ENCODE data around the gene PCDHA10. TPM values are rescaled to one million over a fixed set of nuclear protein-coding genes. Genes with fewer than 3 reads are reported as not detected.
A peak's percentile ranks its signal among the peaks of the same experiment; 100 is the strongest.
"Not testable (repeated sequence)": the region's sequence is repeated elsewhere in the genome, so short reads cannot be mapped to it uniquely, and the experiment has no call there.

PCDHA10 gene, protein sequence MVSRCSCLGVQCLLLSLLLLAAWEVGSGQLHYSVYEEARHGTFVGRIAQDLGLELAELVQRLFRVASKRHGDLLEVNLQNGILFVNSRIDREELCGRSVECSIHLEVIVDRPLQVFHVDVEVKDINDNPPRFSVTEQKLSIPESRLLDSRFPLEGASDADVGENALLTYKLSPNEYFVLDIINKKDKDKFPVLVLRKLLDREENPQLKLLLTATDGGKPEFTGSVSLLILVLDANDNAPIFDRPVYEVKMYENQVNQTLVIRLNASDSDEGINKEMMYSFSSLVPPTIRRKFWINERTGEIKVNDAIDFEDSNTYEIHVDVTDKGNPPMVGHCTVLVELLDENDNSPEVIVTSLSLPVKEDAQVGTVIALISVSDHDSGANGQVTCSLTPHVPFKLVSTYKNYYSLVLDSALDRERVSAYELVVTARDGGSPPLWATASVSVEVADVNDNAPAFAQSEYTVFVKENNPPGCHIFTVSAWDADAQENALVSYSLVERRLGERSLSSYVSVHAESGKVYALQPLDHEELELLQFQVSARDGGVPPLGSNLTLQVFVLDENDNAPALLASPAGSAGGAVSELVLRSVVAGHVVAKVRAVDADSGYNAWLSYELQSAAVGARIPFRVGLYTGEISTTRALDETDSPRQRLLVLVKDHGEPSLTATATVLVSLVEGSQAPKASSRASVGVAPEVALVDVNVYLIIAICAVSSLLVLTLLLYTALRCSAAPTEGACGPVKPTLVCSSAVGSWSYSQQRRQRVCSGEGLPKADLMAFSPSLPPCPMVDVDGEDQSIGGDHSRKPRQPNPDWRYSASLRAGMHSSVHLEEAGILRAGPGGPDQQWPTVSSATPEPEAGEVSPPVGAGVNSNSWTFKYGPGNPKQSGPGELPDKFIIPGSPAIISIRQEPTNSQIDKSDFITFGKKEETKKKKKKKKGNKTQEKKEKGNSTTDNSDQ
- total RNA-seq, result not detected

DNA sequence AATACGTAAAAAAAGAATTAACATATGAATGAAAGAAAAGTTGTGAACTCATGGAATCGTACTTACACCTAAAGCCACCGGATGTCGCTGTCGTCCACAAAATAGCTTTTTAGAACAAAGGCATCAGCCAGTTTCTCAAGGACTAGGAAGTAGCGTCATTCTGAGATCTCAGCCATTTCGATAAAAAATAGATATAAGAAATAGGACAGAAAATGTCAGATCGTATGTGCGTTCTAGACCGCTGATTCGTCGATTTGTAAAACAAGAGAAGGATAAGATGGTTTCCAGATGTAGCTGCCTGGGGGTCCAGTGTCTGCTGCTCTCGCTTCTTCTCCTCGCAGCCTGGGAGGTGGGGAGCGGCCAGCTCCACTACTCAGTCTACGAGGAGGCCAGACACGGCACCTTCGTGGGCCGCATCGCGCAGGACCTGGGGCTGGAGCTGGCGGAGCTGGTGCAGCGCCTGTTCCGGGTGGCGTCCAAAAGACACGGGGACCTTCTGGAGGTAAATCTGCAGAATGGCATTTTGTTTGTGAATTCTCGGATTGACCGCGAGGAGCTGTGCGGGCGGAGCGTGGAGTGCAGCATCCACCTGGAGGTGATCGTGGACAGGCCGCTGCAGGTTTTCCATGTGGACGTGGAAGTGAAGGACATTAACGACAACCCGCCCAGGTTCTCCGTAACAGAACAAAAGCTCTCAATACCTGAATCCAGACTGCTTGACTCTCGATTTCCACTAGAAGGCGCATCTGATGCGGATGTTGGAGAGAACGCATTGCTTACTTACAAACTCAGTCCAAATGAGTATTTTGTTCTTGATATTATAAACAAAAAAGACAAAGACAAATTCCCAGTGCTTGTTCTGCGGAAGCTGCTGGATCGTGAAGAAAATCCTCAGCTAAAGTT is at the start of gene PCDHA10:
TSS of gene PCDHA10 (plus strand) at position 126 of the 903 bp plus-strand sequence. CDS start at position 278, 152 bp downstream.
- Mint-ChIP-seq H3K36me3 (ENCODE audit: low read depth) (peaks cover 7% of the 10 kb centered on the region), H3K4me1 (no peaks in the 10 kb centered on the region), H3K4me3 (no peak within 1 kb of the TSS), H3K27ac (no peak within 1 kb of the TSS), H3K9me3 (ENCODE audit: low read depth) (peaks cover 19% of the 10 kb centered on the region), H3K27me3 (peaks cover 21% of the 10 kb centered on the region)
- ATAC-seq (no peak), DNase-seq (no peak)
- CTCF ChIA-PET, result interaction anchor here (0.7 to 1.4 kb wide), 2 partner anchors 9 to 14 kb away, joined by 3 read pairs; no protein-coding TSS in a partner anchor
- intact Hi-C loops (cut with DNase I, micrococcal nuclease), result no loop called here
- POLR2A ChIA-PET, result no interaction called here

DNA sequence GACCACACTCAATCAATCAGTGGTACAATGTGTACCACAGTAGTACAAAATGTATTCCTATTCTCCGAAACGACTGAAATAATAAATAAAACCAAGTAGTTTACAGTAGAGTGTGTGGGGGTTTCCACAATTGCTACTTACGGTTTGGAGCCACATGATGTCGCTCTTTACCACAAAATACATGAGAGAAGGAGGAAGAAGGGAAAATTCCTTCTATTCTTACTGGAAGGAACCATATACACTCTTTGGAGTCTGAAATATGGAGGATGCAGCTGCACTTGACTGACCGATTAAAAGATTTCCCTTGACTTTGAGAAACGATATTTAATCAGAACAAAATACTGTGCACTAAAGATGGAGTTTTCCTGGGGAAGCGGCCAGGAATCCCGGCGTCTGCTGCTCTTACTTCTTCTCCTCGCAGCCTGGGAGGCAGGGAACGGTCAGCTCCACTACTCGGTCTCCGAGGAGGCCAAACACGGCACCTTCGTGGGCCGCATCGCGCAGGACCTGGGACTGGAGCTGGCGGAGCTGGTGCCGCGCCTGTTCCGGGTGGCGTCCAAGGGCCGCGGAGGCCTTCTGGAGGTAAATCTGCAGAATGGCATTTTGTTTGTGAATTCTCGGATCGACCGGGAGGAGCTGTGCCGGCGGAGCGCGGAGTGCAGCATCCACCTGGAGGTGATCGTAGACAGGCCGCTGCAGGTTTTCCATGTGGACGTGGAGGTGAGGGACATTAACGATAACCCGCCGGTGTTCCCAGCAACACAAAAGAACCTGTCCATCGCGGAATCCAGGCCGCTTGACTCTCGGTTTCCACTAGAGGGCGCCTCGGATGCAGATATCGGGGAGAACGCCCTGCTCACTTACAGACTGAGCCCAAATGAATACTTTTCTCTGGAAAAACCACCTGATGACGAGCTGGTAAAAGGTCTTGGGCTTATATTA is 48.6 kb upstream of the PCDHA10 start, which contains the start of gene PCDHA4:
TSS of gene PCDHA4 (plus strand) at position 235 of the 942 bp plus-strand sequence.
- H3K27me3 Mint-ChIP-seq, result peaks cover 21% of the 10 kb centered on the region
- no peak within 1 kb of the TSS for H3K27ac Mint-ChIP-seq
- peaks cover 2% of the 10 kb centered on the region for H3K36me3 Mint-ChIP-seq (ENCODE audit: low read depth)
- peaks cover 10% of the 10 kb centered on the region for H3K9me3 Mint-ChIP-seq (ENCODE audit: low read depth)
- no peaks in the 10 kb centered on the region for H3K4me1 Mint-ChIP-seq
- POLR2A ChIA-PET, result no interaction called here
- intact Hi-C loops (cut with DNase I, micrococcal nuclease), result no loop called here
- ATAC-seq, result no peak
- CTCF ChIA-PET, result interaction anchor here (0.7 to 1.1 kb wide), 5 partner anchors 13 to 416 kb away, joined by 3 read pairs; partner anchors contain the start of gene PCDHB14
- DNase-seq, result peak; percentile 48
- H3K4me3 Mint-ChIP-seq, result no peak within 1 kb of the TSS

DNA sequence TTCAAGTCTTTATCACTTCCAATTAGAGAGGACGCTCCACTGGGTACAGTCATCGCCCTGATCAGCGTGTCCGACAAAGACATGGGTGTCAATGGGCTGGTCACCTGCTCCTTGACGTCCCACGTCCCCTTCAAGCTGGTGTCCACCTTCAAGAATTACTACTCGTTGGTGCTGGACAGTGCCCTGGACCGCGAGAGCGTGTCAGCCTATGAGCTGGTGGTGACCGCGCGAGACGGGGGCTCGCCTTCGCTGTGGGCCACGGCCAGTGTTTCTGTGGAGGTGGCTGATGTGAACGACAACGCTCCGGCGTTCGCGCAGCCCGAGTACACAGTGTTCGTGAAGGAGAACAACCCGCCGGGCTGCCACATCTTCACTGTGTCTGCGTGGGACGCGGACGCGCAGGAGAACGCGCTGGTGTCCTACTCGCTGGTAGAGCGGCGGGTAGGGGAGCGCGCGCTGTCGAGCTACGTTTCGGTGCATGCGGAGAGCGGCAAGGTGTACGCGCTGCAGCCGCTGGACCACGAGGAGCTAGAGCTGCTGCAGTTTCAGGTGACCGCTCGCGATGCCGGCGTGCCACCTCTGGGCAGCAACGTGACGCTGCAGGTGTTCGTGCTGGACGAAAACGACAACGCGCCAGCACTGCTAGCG is 47.3 kb upstream of the PCDHA10 start:
- intact Hi-C loops (cut with DNase I, micrococcal nuclease); POLR2A ChIA-PET; H3K4me3 Mint-ChIP-seq; ATAC-seq; CTCF ChIA-PET; DNase-seq; H3K27ac Mint-ChIP-seq; H3K4me1 Mint-ChIP-seq; H3K36me3 Mint-ChIP-seq (ENCODE audit: low read depth): not testable (repeated sequence)
- peaks cover 17% of the 10 kb centered on the region for H3K9me3 Mint-ChIP-seq (ENCODE audit: low read depth)
- H3K27me3 Mint-ChIP-seq, result peaks cover 23% of the 10 kb centered on the region

DNA sequence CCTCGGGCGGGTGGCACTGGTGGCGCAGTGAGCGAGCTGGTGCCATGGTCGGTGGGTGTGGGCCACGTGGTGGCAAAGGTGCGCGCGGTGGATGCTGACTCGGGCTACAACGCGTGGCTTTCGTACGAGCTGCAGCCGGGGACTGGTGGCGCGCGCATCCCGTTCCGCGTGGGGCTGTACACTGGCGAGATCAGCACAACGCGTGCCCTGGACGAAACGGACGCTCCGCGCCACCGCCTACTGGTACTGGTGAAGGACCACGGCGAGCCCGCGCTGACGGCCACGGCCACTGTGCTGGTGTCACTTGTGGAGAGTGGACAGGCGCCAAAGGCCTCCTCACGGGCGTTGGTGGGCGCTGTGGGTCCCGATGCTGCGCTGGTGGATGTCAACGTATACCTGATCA is 46.8 kb upstream of the PCDHA10 start:
- Mint-ChIP-seq H3K27me3 (peaks cover 21% of the 10 kb centered on the region), H3K4me3 (no peak overlapping the region), H3K4me1 (no peaks in the 10 kb centered on the region), H3K27ac (no peak overlapping the region), H3K36me3 (ENCODE audit: low read depth) (peaks cover 2% of the 10 kb centered on the region), H3K9me3 (ENCODE audit: low read depth) (peaks cover 15% of the 10 kb centered on the region)
- intact Hi-C loops (cut with DNase I, micrococcal nuclease), result no loop called here
- ChIA-PET CTCF (no interaction called here), POLR2A (no interaction called here)
- DNase-seq (no peak), ATAC-seq (no peak)

DNA sequence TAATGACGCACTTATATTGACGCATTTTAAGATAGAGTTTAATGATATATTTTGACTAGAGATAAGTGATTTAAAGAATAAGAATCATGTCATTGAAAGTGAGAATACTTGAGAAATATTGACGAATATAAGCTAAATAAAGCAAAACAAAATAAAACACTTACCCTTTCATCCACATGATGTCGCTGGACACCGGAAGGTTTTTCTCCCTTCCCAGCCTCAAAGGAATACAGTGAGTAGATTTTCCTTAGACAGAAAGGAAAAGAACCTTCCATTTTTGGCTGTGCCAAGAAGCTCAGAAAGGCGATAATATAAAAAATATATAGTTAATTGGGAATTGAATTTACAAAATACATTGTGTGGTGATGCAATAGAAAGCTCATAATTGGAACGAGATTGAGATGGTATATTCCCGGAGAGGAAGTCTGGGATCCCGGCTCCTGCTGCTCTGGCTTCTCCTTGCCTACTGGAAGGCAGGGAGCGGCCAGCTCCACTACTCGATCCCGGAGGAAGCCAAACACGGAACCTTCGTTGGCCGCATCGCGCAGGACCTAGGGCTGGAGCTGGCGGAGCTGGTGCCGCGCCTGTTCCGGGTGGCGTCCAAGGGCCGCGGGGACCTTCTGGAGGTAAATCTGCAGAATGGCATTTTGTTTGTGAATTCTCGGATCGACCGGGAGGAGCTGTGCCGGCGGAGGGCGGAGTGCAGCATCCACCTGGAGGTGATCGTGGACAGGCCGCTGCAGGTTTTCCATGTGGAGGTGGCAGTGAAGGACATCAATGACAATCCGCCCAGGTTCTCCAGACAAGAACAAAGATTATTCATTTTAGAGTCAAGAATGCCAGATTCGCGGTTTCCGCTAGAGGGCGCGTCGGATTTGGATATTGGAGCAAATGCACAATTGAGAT is 34.1 kb upstream of the PCDHA10 start, which contains the start of gene PCDHA5:
TSS of gene PCDHA5 (plus strand) at position 239 of the 906 bp plus-strand sequence.
- peak; percentile 62 for DNase-seq
- CTCF ChIA-PET, result interaction anchor here (0.7 to 1.6 kb wide), 5 partner anchors 16 to 1911 kb away, joined by 3 to 6 read pairs (median 4); partner anchors contain the start of gene PCDHA1
- no peak within 1 kb of the TSS for H3K4me3 Mint-ChIP-seq
- peaks cover 5% of the 10 kb centered on the region for H3K9me3 Mint-ChIP-seq (ENCODE audit: low read depth)
- no peak for ATAC-seq
- intact Hi-C loops (cut with DNase I, micrococcal nuclease), result no loop called here
- peaks cover 3% of the 10 kb centered on the region for H3K36me3 Mint-ChIP-seq (ENCODE audit: low read depth)
- POLR2A ChIA-PET, result no interaction called here
- H3K27me3 Mint-ChIP-seq, result peaks cover 5% of the 10 kb centered on the region
- H3K4me1 Mint-ChIP-seq, result no peaks in the 10 kb centered on the region
- no peak within 1 kb of the TSS for H3K27ac Mint-ChIP-seq

DNA sequence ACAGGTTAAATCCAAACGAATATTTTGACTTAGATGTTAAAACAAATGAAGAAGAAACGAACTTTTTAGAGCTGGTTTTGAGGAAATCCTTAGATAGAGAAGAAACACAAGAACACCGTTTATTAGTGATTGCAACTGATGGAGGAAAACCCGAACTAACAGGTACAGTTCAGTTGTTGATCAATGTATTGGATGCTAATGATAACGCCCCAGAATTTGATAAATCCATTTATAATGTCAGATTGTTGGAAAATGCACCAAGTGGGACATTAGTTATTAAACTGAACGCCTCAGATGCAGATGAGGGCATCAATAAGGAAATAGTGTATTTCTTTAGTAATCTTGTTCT is 33.4 kb upstream of the PCDHA10 start:
- Mint-ChIP-seq H3K36me3 (ENCODE audit: low read depth) (peaks cover 3% of the 10 kb centered on the region), H3K27me3 (peaks cover 9% of the 10 kb centered on the region), H3K4me3 (no peak overlapping the region), H3K4me1 (no peaks in the 10 kb centered on the region), H3K9me3 (ENCODE audit: low read depth) (peaks cover 8% of the 10 kb centered on the region), H3K27ac (no peak overlapping the region)
- POLR2A ChIA-PET, result no interaction called here
- CTCF ChIA-PET, result interaction anchor here (1.6 kb wide), 1 partner anchor 17 kb away, joined by 6 read pairs; no protein-coding TSS in a partner anchor
- no peak for DNase-seq
- intact Hi-C loops (cut with DNase I, micrococcal nuclease), result no loop called here
- ATAC-seq, result no peak

DNA sequence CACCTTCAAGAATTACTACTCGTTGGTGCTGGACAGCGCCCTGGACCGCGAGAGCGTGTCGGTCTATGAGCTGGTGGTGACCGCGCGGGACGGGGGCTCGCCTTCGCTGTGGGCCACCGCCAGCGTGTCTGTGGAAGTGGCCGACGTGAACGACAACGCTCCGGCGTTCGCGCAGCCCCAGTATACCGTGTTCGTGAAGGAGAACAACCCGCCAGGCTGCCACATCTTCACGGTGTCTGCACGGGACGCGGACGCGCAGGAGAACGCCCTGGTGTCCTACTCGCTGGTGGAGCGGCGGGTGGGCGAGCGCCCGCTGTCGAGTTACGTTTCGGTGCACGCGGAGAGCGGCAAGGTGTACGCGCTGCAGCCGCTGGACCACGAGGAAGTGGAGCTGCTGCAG is 32.7 kb upstream of the PCDHA10 start:
- POLR2A ChIA-PET; CTCF ChIA-PET; DNase-seq; intact Hi-C loops (cut with DNase I, micrococcal nuclease); H3K27ac Mint-ChIP-seq; H3K36me3 Mint-ChIP-seq (ENCODE audit: low read depth); H3K4me3 Mint-ChIP-seq; ATAC-seq; H3K4me1 Mint-ChIP-seq; H3K9me3 Mint-ChIP-seq (ENCODE audit: low read depth): not testable (repeated sequence)
- H3K27me3 Mint-ChIP-seq, result peaks cover 14% of the 10 kb centered on the region

DNA sequence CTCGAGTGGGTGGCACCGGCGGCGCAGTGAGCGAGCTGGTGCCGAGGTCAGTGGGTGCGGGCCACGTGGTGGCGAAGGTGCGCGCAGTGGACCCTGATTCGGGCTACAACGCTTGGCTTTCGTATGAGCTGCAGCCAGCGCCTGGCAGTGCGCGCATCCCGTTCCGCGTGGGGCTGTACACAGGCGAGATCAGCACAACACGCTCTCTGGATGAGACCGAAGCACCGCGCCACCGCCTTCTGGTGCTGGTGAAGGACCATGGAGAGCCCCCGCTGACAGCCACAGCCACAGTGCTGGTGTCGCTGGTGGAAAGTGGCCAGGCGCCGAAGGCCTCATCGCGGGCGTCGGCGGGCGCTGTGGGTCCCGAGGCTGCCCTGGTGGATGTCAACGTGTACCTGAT is 32.2 kb upstream of the PCDHA10 start:
- Mint-ChIP-seq H3K27me3 (peaks cover 16% of the 10 kb centered on the region), H3K9me3 (ENCODE audit: low read depth) (peaks cover 11% of the 10 kb centered on the region), H3K4me3 (no peak overlapping the region), H3K27ac (no peak overlapping the region), H3K4me1 (no peaks in the 10 kb centered on the region), H3K36me3 (ENCODE audit: low read depth) (peaks cover 9% of the 10 kb centered on the region)
- ATAC-seq (no peak), DNase-seq (no peak)
- POLR2A ChIA-PET, result no interaction called here
- intact Hi-C loops (cut with DNase I, micrococcal nuclease), result no loop called here
- CTCF ChIA-PET, result no interaction called here

DNA sequence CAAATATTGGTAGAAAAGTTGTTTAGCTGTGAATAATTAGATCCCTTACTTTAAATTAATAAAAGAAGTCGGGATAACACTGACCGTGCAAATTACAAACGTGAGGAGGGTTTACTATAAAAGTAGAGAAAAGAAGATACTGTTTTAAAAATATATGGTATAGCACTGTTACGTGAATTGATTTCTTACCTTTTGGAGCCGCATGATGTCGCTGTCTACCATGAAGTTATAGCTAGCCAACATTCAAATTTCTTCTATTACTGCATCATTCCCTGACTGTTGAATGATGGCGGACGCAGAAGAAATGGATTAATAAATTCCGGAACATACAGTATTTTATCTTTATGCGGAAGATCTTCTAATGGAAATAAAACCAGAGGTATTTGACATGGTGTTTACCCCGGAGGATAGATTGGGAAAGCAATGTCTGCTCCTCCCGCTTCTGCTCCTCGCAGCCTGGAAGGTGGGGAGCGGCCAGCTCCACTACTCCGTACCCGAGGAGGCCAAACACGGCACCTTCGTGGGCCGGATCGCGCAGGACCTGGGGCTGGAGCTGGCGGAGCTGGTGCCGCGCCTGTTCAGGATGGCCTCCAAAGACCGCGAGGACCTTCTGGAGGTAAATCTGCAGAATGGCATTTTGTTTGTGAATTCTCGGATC is 27.9 kb upstream of the PCDHA10 start, which contains the start of gene PCDHA6:
TSS of gene PCDHA6 (plus strand) at position 257 of the 658 bp plus-strand sequence. CDS start at position 389, 132 bp downstream.
- H3K4me1 Mint-ChIP-seq, result no peaks in the 10 kb centered on the region
- ATAC-seq (no peak), DNase-seq (no peak)
- intact Hi-C loops (cut with DNase I, micrococcal nuclease), result no loop called here
- peaks cover 25% of the 10 kb centered on the region for H3K27me3 Mint-ChIP-seq
- H3K4me3 Mint-ChIP-seq, result no peak within 1 kb of the TSS
- peaks cover 13% of the 10 kb centered on the region for H3K36me3 Mint-ChIP-seq (ENCODE audit: low read depth)
- peaks cover 13% of the 10 kb centered on the region for H3K9me3 Mint-ChIP-seq (ENCODE audit: low read depth)
- H3K27ac Mint-ChIP-seq, result no peak within 1 kb of the TSS
- ChIA-PET POLR2A (no interaction called here), CTCF (interaction anchor here (2.4 kb wide), 1 partner anchor 13 kb away, joined by 9 read pairs; the partner anchor contains the start of gene PCDHA8)
